A549 treated with GW870086 at 1 μM for 4 hours (cell line): ENCODE measurements around the gene RABEPK. TPM values are rescaled to one million over a fixed set of nuclear protein-coding genes. Genes with fewer than 3 reads are reported as not detected.

Source experiments
- total RNA-seq: library from RNA; stranded (reverse); fragments of 200-300 nt; extraction: Qiagen RNA extraction; gene quantifications from 5 replicates; pipeline ENCODE4 v1.2.3, GENCODE V29; 2022; ENCODE audit warnings: low read depth

Gene RABEPK, protein sequence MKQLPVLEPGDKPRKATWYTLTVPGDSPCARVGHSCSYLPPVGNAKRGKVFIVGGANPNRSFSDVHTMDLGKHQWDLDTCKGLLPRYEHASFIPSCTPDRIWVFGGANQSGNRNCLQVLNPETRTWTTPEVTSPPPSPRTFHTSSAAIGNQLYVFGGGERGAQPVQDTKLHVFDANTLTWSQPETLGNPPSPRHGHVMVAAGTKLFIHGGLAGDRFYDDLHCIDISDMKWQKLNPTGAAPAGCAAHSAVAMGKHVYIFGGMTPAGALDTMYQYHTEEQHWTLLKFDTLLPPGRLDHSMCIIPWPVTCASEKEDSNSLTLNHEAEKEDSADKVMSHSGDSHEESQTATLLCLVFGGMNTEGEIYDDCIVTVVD
- 36.8 to 45.4 TPM (median 41.9 TPM) in 5 replicates for total RNA-seq

DNA sequence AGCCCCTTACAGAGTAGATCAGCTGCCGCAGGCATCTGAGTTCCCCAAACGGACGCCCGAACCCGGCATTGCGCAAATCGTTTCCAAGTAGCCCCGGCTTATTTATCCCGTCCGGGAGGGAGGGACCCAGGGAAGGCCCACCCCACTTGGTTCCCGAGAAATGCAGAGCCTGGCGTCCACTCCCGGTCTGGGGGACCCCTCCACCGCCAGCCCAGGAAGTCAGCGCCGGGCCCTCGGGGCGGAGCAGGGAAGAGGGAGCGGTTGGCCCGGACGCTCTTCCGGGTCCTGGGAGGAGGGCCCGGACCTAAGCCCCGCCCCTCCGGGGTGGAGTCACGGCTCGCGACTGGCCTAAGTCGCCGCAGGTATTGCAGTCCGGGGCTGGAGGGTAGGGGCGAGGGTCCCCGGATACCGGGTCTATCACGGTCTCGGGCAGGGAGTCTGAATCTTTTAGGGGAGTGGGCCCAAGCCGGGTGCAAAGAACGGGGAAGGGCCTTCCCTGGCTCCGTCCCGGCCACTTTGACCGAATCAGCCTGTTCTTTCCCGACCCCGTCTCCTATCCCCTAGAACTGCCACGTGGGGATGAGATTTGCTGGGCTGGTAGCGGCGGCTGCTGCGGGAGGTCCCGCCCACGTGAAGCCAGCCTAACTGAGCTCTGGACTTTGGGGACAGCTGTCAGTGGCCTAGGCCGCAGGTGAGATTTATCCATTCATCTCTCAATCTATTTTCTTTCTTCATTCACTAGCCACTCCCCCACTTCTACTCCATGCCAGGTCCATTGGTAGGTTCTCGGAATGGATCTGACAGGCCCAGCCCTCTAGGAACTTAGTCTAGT lies at the start of gene RABEPK:
Gene RABEPK (plus strand): TSS at position 327 of the 832 bp plus-strand sequence. CDS start 2,472 bp downstream, outside the sequence.

DNA sequence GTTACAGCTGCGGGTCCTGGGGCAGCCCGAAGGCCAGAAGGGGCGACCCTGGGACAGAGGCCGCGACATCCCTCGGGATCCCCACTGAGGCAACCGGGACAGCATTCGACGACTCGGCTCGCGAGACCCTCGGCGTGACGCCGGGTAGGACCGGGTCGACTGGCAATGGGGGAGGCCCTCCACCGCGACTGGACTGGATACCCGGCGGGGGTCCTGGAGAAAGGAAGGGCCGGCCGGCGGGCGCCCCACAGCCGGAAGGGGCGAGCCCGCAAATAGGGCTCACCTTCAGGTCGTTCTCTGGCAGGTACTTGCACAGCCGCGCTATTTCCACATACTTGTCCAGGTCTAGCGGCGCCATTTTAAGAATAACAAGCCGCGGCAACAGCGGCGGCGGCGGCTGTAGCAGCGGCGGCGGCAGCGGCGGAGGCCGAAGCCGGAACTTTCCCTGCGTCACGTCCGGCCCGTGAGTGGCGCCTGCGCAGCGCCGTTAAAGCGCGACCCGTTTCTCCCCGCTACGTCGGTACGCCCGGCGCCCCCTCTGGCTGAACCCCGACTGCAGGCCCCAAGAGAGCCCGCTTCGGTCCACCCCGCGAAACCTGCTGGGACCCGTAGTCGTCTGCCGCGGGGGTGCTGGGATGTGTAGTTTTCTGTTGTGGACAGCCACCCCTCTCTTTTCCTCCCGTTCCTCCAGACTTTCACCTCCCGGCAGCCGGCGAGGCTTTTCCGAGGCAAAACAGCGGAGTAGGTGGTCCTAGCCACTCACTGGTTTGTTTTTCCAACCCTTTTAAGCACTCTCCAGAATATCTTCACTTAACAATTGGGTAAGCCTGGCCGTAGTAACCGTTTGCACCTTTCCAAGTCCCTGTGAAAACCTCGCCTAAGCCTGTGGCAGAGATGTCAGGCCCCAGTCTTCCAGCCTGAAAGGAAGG lies 10.7 kb upstream of the RABEPK start, which contains the start of gene PPP6C:
Gene PPP6C (minus strand): TSS at position 443 of the 929 bp plus-strand sequence. CDS start 85 bp downstream, at position 358.

DNA sequence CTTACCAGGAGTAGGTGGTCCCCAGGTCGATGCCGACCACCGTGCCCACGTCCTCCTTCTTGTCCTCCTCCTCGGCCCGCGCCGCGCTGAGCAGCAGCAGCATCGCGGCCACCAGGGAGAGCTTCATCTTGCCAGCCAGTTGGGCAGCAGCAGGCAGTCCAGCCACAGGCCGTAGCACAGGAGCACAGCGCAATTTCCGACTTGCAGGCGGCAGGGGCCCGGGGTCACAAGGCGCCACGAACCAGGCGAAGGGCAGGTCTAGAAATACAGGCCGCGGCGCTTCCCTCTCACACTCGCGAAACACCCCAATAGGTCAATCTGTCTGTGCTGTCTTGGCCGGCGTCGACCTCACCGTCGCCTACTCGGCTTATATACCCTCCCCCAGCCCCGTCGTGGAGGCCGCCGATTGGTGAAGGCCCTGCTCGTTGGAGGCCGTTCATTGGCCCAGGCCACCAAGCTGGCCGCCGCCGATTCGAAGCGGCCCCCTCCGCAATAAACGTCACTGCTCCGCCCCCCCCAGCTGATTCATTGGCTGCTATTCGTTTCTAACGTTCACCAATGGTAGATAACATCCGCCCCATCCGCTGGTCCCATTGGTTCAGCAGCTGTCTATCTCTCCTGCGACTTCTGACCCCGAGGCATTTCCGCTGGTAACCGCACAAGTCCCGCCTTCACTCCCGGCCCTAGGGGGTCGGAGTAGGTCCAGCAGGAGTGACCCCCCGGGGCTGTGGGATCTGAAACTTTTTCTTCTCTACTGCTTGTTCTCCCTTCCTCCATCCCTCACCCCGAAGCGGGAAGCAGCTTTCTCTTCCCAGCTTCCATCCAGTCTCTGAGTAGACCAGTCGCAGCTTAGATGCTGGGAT lies 40.9 kb downstream of the RABEPK start, which contains the start of gene HSPA5:
Gene HSPA5 (minus strand): TSS at position 344 of the 863 bp plus-strand sequence. CDS start 217 bp downstream, at position 127.

DNA sequence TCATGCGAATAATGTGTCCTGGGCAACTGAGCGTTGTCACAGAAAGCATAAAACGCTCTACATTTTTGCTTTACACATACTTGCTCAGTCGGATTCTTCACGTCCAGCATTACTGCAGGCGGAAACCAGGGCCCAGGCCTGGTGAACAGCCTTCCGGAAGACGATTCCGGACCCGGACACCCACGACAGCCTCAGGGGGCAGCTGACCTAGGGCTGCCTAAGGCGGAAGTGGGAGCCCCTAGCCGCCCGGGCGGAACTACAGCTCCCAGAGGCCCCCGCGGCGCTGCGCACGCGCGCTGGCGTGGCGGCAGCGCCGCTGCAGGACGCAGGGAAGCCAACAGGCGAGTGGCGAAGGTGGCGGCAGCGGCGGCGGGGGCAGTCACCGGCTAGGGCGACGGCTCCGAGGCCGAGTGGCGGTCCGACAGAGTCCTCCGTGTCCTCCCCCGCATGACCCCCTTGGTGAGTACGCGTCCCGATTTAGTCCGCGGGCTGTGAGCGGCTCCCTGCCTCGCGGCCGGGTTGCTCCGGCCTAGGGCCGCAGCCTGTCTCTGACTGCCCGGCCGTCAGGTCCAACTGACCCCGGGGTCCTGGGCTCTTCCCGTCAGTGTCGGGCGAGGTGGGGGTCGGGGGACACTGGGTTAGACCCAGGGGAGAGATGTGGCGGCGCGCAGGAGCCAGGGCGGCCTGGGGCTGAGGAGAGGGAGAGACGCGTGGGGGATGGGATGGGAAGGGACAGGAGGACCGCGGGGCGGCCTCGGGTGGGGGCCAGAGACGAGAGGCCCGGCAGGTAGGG lies 61.4 kb downstream of the RABEPK start, which contains the start of gene GAPVD1:
Gene GAPVD1 (plus strand): TSS at position 326 of the 793 bp plus-strand sequence. CDS start 37,096 bp downstream, outside the sequence.

Other genes starting within 250 kb of the RABEPK start
- 1.3 to 2.1 TPM (median 1.8 TPM) in 5 replicates for gene SCAI, start 57.0 kb upstream of the RABEPK start, total RNA-seq
- 24.2 to 27.0 TPM (median 25.8 TPM) in 5 replicates for gene PPP6C, start 10.7 kb upstream of the RABEPK start, total RNA-seq
- gene HSPA5, start 40.8 kb downstream of the RABEPK start, total RNA-seq: 348 to 387 TPM (median 376 TPM) in 5 replicates
- gene GAPVD1, start 61.3 kb downstream of the RABEPK start, total RNA-seq: 12.8 to 18.3 TPM (median 15.7 TPM) in 5 replicates